GM12878 (cell line): Measurements from ENCODE around the gene HIRIP3. TPM values are rescaled to one million over a fixed set of nuclear protein-coding genes. Genes with fewer than 3 reads are reported as not detected.

ENCODE experiments used
- ATAC-seq: fragments of 200-7000 bp; cut with Tn5 transposase; 3 replicates; pipeline ENCODE4 v1.9.1; 2020; ENCODE audit warnings: mild to moderate bottlenecking, moderate library complexity
- BruUV-seq: library from RNA; stranded (reverse); fragments of 400-500 nt; replicated peaks from 2 replicates; lab custom pipeline; 2021; lab: Mats Ljungman, UMichigan
- CTCF ChIA-PET: fragments of 300-600 bp; sonication (Branson Sonifier 250); formaldehyde crosslinking; extraction: SDS; loops from one replicate; lab custom pipeline; 2021; ENCODE audit warnings: inconsistent platforms; lab: Yijun Ruan, JAX
- POLR2A ChIA-PET: fragments of 350-600 bp; formaldehyde crosslinking; extraction: SDS; loops from one replicate; lab custom pipeline; 2021; ENCODE audit warnings: inconsistent platforms; lab: Charles Lee
- RAD21 ChIA-PET: fragments of 300-600 bp; sonication (Branson Sonifier 250); formaldehyde crosslinking; loops from one replicate; lab custom pipeline; 2023; ENCODE audit warnings: antibody characterized with exemption; ENCODE audit not compliant: unreplicated experiment; lab: Charles Lee
- SMC1A ChIA-PET: fragments of 300-600 bp; sonication (Branson Sonifier 250); formaldehyde crosslinking; loops from one replicate; lab custom pipeline; 2023; ENCODE audit not compliant: unreplicated experiment, uncharacterized antibody; lab: Charles Lee
- DNase-seq: peaks from one replicate; pipeline ENCODE4 v3.0.0-alpha.2; 2011; ENCODE audit warnings: low read depth, low spot score
- FAIRE-seq: peaks from 3 replicates; lab custom pipeline; 2011; peaks lifted over from hg19 to GRCh38; lab: Jason Lieb, UNC
- H2AFZ ChIP-seq: 2 replicates; pipeline ENCODE4 v1.6.0; 2011; ENCODE audit warnings: low read depth, low read length, control low read depth; ENCODE audit not compliant: control insufficient read depth
- H3K27ac ChIP-seq: 2 replicates; pipeline ENCODE4 v1.5.1; 2011; ENCODE audit warnings: control low read depth; ENCODE audit not compliant: control insufficient read depth, insufficient read depth
- H3K27me3 ChIP-seq, 2 experiments: replicated peaks in 1 of 2; 2 replicates each; pipeline versions ENCODE4 v1.6.0 to v1.6.1; 2011; ENCODE audit warnings: low read length in 1 of 2; ENCODE audit not compliant: control insufficient read depth in 2 of 2, insufficient read depth in 2 of 2
- H3K36me3 ChIP-seq, 2 experiments: 2 replicates each; pipeline ENCODE4 v1.5.1; 2011; ENCODE audit warnings: low read length in 1 of 2; ENCODE audit not compliant: control insufficient read depth in 2 of 2, insufficient read depth in 2 of 2
- H3K4me1 ChIP-seq: 2 replicates; pipeline ENCODE4 v1.6.1; 2011; ENCODE audit warnings: mild to moderate bottlenecking, low read length, moderate library complexity, mixed read lengths; ENCODE audit not compliant: control insufficient read depth, insufficient read depth
- H3K4me2 ChIP-seq: 2 replicates; pipeline ENCODE4 v1.6.0; 2011; ENCODE audit warnings: control low read depth; ENCODE audit not compliant: control insufficient read depth, insufficient read depth
- H3K4me3 ChIP-seq: fragments of 200-600 bp; sonication (generic); 2 replicates; pipeline ENCODE4 v1.5.1; 2016
- H3K79me2 ChIP-seq: 2 replicates; pipeline ENCODE4 v1.6.0; 2011; ENCODE audit warnings: low read length; ENCODE audit not compliant: control insufficient read depth, insufficient read depth
- H3K9ac ChIP-seq: 2 replicates; pipeline ENCODE4 v1.8.0; 2011; ENCODE audit warnings: low read length, control low read depth, mixed read lengths; ENCODE audit not compliant: control insufficient read depth, insufficient read depth
- H3K9me3 ChIP-seq: replicated peaks from 3 replicates; pipeline ENCODE4 v1.5.1; 2011; ENCODE audit warnings: mild to moderate bottlenecking, low read length; ENCODE audit not compliant: control insufficient read depth, insufficient read depth
- H4K20me1 ChIP-seq: 2 replicates; pipeline ENCODE4 v1.6.0; 2011; ENCODE audit not compliant: control insufficient read depth, insufficient read depth
- ATF2 ChIP-seq: IDR thresholded peaks from 2 replicates; pipeline ENCODE4 v1.6.1; 2012; ENCODE audit warnings: low read length, inconsistent platforms
- BMI1 ChIP-seq: fragments of 450-650 bp; IDR thresholded peaks from 2 replicates; pipeline ENCODE4 v1.6.1; 2016; ENCODE audit warnings: mild to moderate bottlenecking, moderate library complexity, borderline replicate concordance
- CHD2 ChIP-seq: IDR thresholded peaks from 2 replicates; pipeline ENCODE4 v1.6.1; 2011; ENCODE audit warnings: low read depth, low read length, improper control_type of control experiment, borderline replicate concordance
- CHD4 ChIP-seq: fragments of 200-600 bp; sonication (generic); IDR thresholded peaks from 2 replicates; pipeline ENCODE4 v1.6.1; 2016; ENCODE audit warnings: mild to moderate bottlenecking
- EGR1 ChIP-seq, 2 experiments: IDR thresholded peaks; 1 replicate in 1 of 2; 2 replicates in 1 of 2; pipeline ENCODE4 v1.6.1; 2011 to 2012; ENCODE audit warnings: low read depth in 2 of 2, low read length in 2 of 2, borderline replicate concordance in 1 of 2, mild to moderate bottlenecking in 1 of 2, moderate library complexity in 1 of 2
- IKZF1 ChIP-seq: fragments of 450-650 bp; conservative IDR thresholded peaks from 2 replicates; pipeline ENCODE4 v1.6.1; 2017; ENCODE audit warnings: antibody characterized with exemption, mild to moderate bottlenecking
- IKZF2 ChIP-seq, 2 experiments: fragments of 450-650 bp; IDR thresholded peaks; 2 replicates each; pipeline ENCODE4 v1.6.1; 2017; ENCODE audit warnings: mild to moderate bottlenecking in 2 of 2, moderate library complexity in 2 of 2
- MYB ChIP-seq: fragments of 150-350 bp; IDR thresholded peaks from 2 replicates; pipeline ENCODE4 v1.6.1; 2014; ENCODE audit warnings: mild to moderate bottlenecking, low read depth, low read length, borderline replicate concordance
- PAX5 ChIP-seq: IDR thresholded peaks from 2 replicates; pipeline ENCODE4 v1.6.1; 2011; ENCODE audit warnings: low read depth, low read length, borderline replicate concordance
- PBX3 ChIP-seq: IDR thresholded peaks from 2 replicates; pipeline ENCODE4 v1.6.1; 2011; ENCODE audit warnings: mild to moderate bottlenecking, low read depth, low read length, moderate library complexity; ENCODE audit not compliant: insufficient replicate concordance
- RCOR1 ChIP-seq: conservative IDR thresholded peaks from 2 replicates; pipeline ENCODE4 v1.6.1; 2012; ENCODE audit warnings: low read depth, low read length, improper control_type of control experiment
- TARDBP ChIP-seq: IDR thresholded peaks from 2 replicates; pipeline ENCODE4 v1.6.1; 2016; ENCODE audit warnings: borderline replicate concordance
- ZNF592 ChIP-seq: fragments of 450-650 bp; IDR thresholded peaks from 2 replicates; pipeline ENCODE4 v1.6.1; 2017; ENCODE audit warnings: mild to moderate bottlenecking, moderate library complexity
- WGBS: methylation state at CpG from one replicate; pipeline ENCODE4 v1.1.6; 2016; ENCODE audit warnings: low lambda C conversion rate; ENCODE audit not compliant: insufficient replicate concordance, insufficient coverage; ENCODE audit errors: missing lambda C conversion rate; 5-methylcytosine and 5-hydroxymethylcytosine counted together
- in situ Hi-C: fragments of 300-500 bp; cut with MboI; formaldehyde crosslinking; loops from 9 replicates; pipeline ENCODE4 v1.14.3; 2018; ENCODE audit warnings: mixed read lengths
- intact Hi-C: fragments of 100-400 bp; cut with micrococcal nuclease; formaldehyde crosslinking; loops from one replicate; pipeline ENCODE4 v1.14.2; 2022; ENCODE audit not compliant: unreplicated experiment
- polyA plus RNA-seq, 11 experiments: library from polyadenylated mRNA; depleted of rRNA in 4 of 11; unstranded in 6 of 11; stranded (reverse) in 5 of 11; fragments of >200 nt; fragmentation: Nextera tagmentation in 4 of 11; fragmentation: Illumina TruSeq in 1 of 11; extraction: Ambion mirVana in 4 of 11; extraction: Trizol in 1 of 11; gene quantifications; 1 replicate in 1 of 11; 2 replicates in 10 of 11; pipeline versions ENCODE4 v1.2.1 to v1.2.3, GENCODE V29; 2011 to 2016; ENCODE audit warnings: inconsistent platforms in 2 of 11, missing spikeins in 2 of 11, low read depth in 1 of 11
- total RNA-seq, 4 experiments: library from RNA; depleted of rRNA in 3 of 4; stranded (reverse); fragments of >200 nt in 3 of 4; fragmentation: Illumina TruSeq in 1 of 4; extraction: Trizol in 1 of 4; gene quantifications; 2 replicates each; pipeline versions ENCODE4 v1.2.1 to v1.2.3, GENCODE V29; 2013 to 2021
- TF ChIP-seq, protein P1 (sequence below): fragments of 450-650 bp; IDR thresholded peaks from 2 replicates; pipeline ENCODE4 v1.6.1; 2017; ENCODE audit warnings: low read depth, mild to moderate bottlenecking, moderate library complexity

The HIRIP3 gene
- total and polyA plus RNA-seq, 10 of the 15 experiments (the other 5 are each of a cell fraction or from before 2014, with no cell fraction given): 4.1 to 43.5 (median 23.9) TPM

GRCh38 chr16:29962344-29962994, 32.9 kb downstream of the HIRIP3 start:
- peaks cover 2% of the 10 kb centered on the region; the same call in 1 of the 2 replicates for H3K4me1 ChIP-seq
- peak overlapping the region; percentile 98 for H3K4me2 ChIP-seq
- H3K79me2 ChIP-seq: peaks cover 4% of the 10 kb centered on the region; the same call in 1 of the 2 replicates
- peak overlapping the region; percentile 100 for H2AFZ ChIP-seq
- no peaks in the 10 kb centered on the region for H3K9me3 ChIP-seq
- peak overlapping the region; percentile 82 for H3K4me3 ChIP-seq
- ChIA-PET SMC1A (interaction anchor here (0.9 to 2.7 kb wide), 7 partner anchors 10 to 114 kb away, joined by 3 to 20 read pairs (median 3); partner anchors contain the start of genes ASPHD1, HIRIP3 and TAOK2), POLR2A (interaction anchor here (1.2 to 3.4 kb wide), 4 partner anchors 12 to 36 kb away, joined by 3 to 53 read pairs (median 8); partner anchors contain the start of genes HIRIP3, INO80E, KCTD13 and TAOK2), RAD21 (interaction anchor here (0.6 to 3.8 kb wide), 4 partner anchors 11 to 989 kb away, joined by 3 to 19 read pairs (median 4); partner anchors contain the start of gene TAOK2), CTCF (interaction anchor here (0.8 to 3.3 kb wide), 8 partner anchors 11 to 114 kb away, joined by 3 to 21 read pairs (median 6); partner anchors contain the start of genes HIRIP3, INO80E, KCTD13 and TAOK2)
- FAIRE-seq (peak; percentile 27), ATAC-seq (peak; percentile 40), DNase-seq (no peak)
- BruUV-seq: TSS peak; percentile 89
- no peaks in the 10 kb centered on the region for H4K20me1 ChIP-seq
- H3K36me3 ChIP-seq: no peaks in the 10 kb centered on the region
- no peaks in the 10 kb centered on the region for H3K27me3 ChIP-seq
- H3K27ac ChIP-seq: peak overlapping the region; percentile 79
- TF ChIP-seq BMI1 (no peak), MYB (no peak), CHD4 (no peak), IKZF1 (peak; percentile 41; the same call in 1 of the 2 replicates), CHD2 (0 out of 2 replicates have a peak, but pooled peaks have one; percentile 7), RCOR1 (no peak), TARDBP (no peak), ATF2 (no peak), PAX5 (no peak), PBX3 (no peak), EGR1 (IDR thresholded peaks at IDR 0.05; ENCODE audit: borderline replicate concordance in 1 of 2, low read depth in 2 of 2, low read length in 2 of 2) (no peak), ZNF592 (no peak), IKZF2 (IDR thresholded peaks at IDR 0.05) (peak; percentile 34 to 38; a peak in 2 of 4 replicates)
- TF ChIP-seq, protein P1, sequence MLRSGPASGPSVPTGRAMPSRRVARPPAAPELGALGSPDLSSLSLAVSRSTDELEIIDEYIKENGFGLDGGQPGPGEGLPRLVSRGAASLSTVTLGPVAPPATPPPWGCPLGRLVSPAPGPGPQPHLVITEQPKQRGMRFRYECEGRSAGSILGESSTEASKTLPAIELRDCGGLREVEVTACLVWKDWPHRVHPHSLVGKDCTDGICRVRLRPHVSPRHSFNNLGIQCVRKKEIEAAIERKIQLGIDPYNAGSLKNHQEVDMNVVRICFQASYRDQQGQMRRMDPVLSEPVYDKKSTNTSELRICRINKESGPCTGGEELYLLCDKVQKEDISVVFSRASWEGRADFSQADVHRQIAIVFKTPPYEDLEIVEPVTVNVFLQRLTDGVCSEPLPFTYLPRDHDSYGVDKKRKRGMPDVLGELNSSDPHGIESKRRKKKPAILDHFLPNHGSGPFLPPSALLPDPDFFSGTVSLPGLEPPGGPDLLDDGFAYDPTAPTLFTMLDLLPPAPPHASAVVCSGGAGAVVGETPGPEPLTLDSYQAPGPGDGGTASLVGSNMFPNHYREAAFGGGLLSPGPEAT: 0 out of 2 replicates have a peak, but pooled peaks have one; percentile 25
- H3K9ac ChIP-seq: peak overlapping the region; percentile 86
- intact Hi-C loops (loop anchor here (5.0 kb wide), 1 partner anchor 35 kb away; the partner anchor contains the start of gene KCTD13), in situ Hi-C loops (no loop called here)
- WGBS: 20% methylated on average over 17 of the region's 18 CpGs
